GM12873 (cell line): ENCODE results near the gene IDH3G.

Source experiments
- CTCF ChIP-seq: IDR thresholded peaks from 2 replicates; pipeline ENCODE4 v1.5.1; 2012; ENCODE audit warnings: low read depth, mild to moderate bottlenecking, moderate library complexity, low read length, control low read depth; ENCODE audit not compliant: insufficient read depth; ENCODE audit errors: missing control alignments

The IDH3G gene

GRCh38 chrX:153794018-153794896, at the start of gene IDH3G, which contains the start of gene SSR4:
Gene IDH3G, minus strand, starts transcription at chrX:153794375. Its CDS starts 49 bp downstream, at chrX:153794326.
Gene SSR4, plus strand, starts transcription at chrX:153794668. Its CDS starts 20 bp downstream, at chrX:153794688.
- no peak for TF ChIP-seq CTCF

- TF ChIP-seq CTCF: no peak
These were observed 42.7 kb upstream of the IDH3G start for GRCh38 chrX:153836921-153837320.

- no peak for TF ChIP-seq CTCF
These were observed 38.6 kb upstream of the IDH3G start for GRCh38 chrX:153832728-153833127.

GRCh38 chrX:153831429-153832150, 37.4 kb upstream of the IDH3G start:
- TF ChIP-seq CTCF: no peak

GRCh38 chrX:153830640-153831428, 36.7 kb upstream of the IDH3G start:
- no peak for TF ChIP-seq CTCF

- no peak for TF ChIP-seq CTCF
These were observed 35.8 kb upstream of the IDH3G start, which contains the start of gene PDZD4 for GRCh38 chrX:153829799-153830639. Gene PDZD4, minus strand, starts transcription at chrX:153830544. Its CDS starts 246 bp downstream, at chrX:153830298.
